Thymus (tissue), 11 donors: Measurements from ENCODE around the gene ANKS1A. TPM values are rescaled to one million over a fixed set of nuclear protein-coding genes. Genes with fewer than 3 reads are reported as not detected.

Experiments used
- DNase-seq, 9 donors: peaks; one replicate each; pipeline ENCODE4 v3.0.0-alpha.2; 2013; ENCODE audit warnings: low spot score in 9 of 9, low read depth in 6 of 9, missing footprints in 1 of 9
- H3K27ac ChIP-seq, 2 donors: one replicate each; pipeline ENCODE4 v1.5.1; 2013; ENCODE audit warnings: control low read depth in 1 of 2, low read depth in 1 of 2, low read length in 1 of 2, mild to moderate bottlenecking in 1 of 2, moderate library complexity in 1 of 2
- H3K27me3 ChIP-seq, 2 donors: one replicate each; pipeline ENCODE4 v1.5.1; 2013; ENCODE audit warnings: low read length in 1 of 2; ENCODE audit not compliant: control insufficient read depth in 2 of 2, insufficient read depth in 1 of 2
- H3K36me3 ChIP-seq, 2 donors: one replicate each; pipeline ENCODE4 v1.5.1; 2013; ENCODE audit warnings: low read length in 1 of 2, mild to moderate bottlenecking in 1 of 2, moderate library complexity in 1 of 2; ENCODE audit not compliant: control insufficient read depth in 2 of 2, insufficient read depth in 2 of 2
- H3K4me1 ChIP-seq, 2 donors: one replicate each; pipeline ENCODE4 v1.5.1; 2013; ENCODE audit warnings: low read length in 2 of 2; ENCODE audit not compliant: control insufficient read depth in 2 of 2, insufficient read depth in 2 of 2
- H3K4me3 ChIP-seq, 2 donors: one replicate each; pipeline ENCODE4 v1.5.1; 2013; ENCODE audit warnings: low read length in 2 of 2, control low read depth in 1 of 2, mild to moderate bottlenecking in 1 of 2
- H3K9me3 ChIP-seq, 2 donors: one replicate each; pipeline ENCODE4 v1.5.1; 2013; ENCODE audit warnings: low read length in 1 of 2, mild to moderate bottlenecking in 1 of 2; ENCODE audit not compliant: control insufficient read depth in 2 of 2, insufficient read depth in 1 of 2
- WGBS: extraction: QIAGEN DNeasy Blood & Tissue Kit; methylation state at CpG from one replicate; pipeline ENCODE4 v1.1.7; 2013; 5-methylcytosine and 5-hydroxymethylcytosine counted together
- polyA plus RNA-seq: library from polyadenylated mRNA; stranded (reverse); fragments of 200-250 nt; gene quantifications from one replicate; pipeline ENCODE4 v1.2.3, GENCODE V29; 2013
- total RNA-seq: library from RNA; stranded (reverse); fragments of 120-200 nt; gene quantifications from one replicate; pipeline ENCODE4 v1.2.4, GENCODE V29; 2013
- donor health status: healthy.

The ANKS1A gene
- total and polyA plus RNA-seq, 2 donors, result 6.9 to 7.7 TPM

GRCh38 chr6:34909320-34909883, 20.3 kb downstream of the ANKS1A start:
- Histone ChIP-seq H3K9me3 (no peaks in the 10 kb centered on the region), H3K27me3 (no peaks in the 10 kb centered on the region), H3K4me1 (peaks cover 0 to 5% of the 10 kb centered on the region in 2 donors), H3K27ac (no peak overlapping the region), H3K36me3 (no peaks in the 10 kb centered on the region), H3K4me3 (no peak overlapping the region)
- DNase-seq, result no peak
- 97% methylated on average over 6 of the region's 6 CpGs for WGBS

GRCh38 chr6:34911822-34912221, 22.8 kb downstream of the ANKS1A start:
- DNase-seq, result no peak
- Histone ChIP-seq H3K9me3 (no peaks in the 10 kb centered on the region), H3K4me1 (peaks cover 0 to 5% of the 10 kb centered on the region in 2 donors), H3K27ac (no peak overlapping the region), H3K4me3 (no peak overlapping the region), H3K36me3 (no peaks in the 10 kb centered on the region), H3K27me3 (no peaks in the 10 kb centered on the region)
- 97% methylated on average over 5 of the region's 5 CpGs for WGBS

- WGBS, result 24% methylated on average over 3 of the region's 3 CpGs
- Histone ChIP-seq H3K36me3 (no peaks in the 10 kb centered on the region), H3K27me3 (no peaks in the 10 kb centered on the region), H3K27ac (no peak overlapping the region), H3K4me1 (peaks cover 5% of the 10 kb centered on the region in 2 donors), H3K9me3 (no peaks in the 10 kb centered on the region), H3K4me3 (no peak overlapping the region)
- peak in 3 of 9 donors; percentile 2 to 39 (median 8) for DNase-seq
Measured at GRCh38 chr6:34912715-34913464, 23.8 kb downstream of the ANKS1A start.

- DNase-seq, result no peak
- H3K4me3 ChIP-seq, result no peak overlapping the region
- no peak overlapping the region for H3K27ac ChIP-seq
- no peaks in the 10 kb centered on the region for H3K36me3 ChIP-seq
- no peaks in the 10 kb centered on the region for H3K9me3 ChIP-seq
- no peaks in the 10 kb centered on the region for H3K27me3 ChIP-seq
- peaks cover 5% of the 10 kb centered on the region in 2 donors for H3K4me1 ChIP-seq
- WGBS, result 99% methylated on average over 4 of the region's 4 CpGs
Measured at GRCh38 chr6:34914358-34914757, 25.3 kb downstream of the ANKS1A start.

GRCh38 chr6:34916348-34916967, 27.4 kb downstream of the ANKS1A start:
- Histone ChIP-seq H3K4me3 (no peak overlapping the region), H3K27ac (no peak overlapping the region), H3K36me3 (no peaks in the 10 kb centered on the region), H3K27me3 (no peaks in the 10 kb centered on the region), H3K4me1 (peaks cover 5% of the 10 kb centered on the region in 2 donors), H3K9me3 (no peaks in the 10 kb centered on the region)
- 98% methylated on average over 4 of the region's 4 CpGs for whole genome bisulfite sequencing
- DNase-seq, result no peak

- Histone ChIP-seq H3K27ac (peak overlapping the region in 1 of 2 donors; percentile 41), H3K9me3 (no peaks in the 10 kb centered on the region), H3K27me3 (no peaks in the 10 kb centered on the region), H3K4me3 (no peak overlapping the region), H3K36me3 (no peaks in the 10 kb centered on the region), H3K4me1 (peaks cover 3 to 5% of the 10 kb centered on the region in 2 donors)
- no peak for DNase-seq
- 97% methylated on average over 6 of the region's 6 CpGs for WGBS
Measured at GRCh38 chr6:34917626-34918285, 28.7 kb downstream of the ANKS1A start.

GRCh38 chr6:34919651-34920050, 30.6 kb downstream of the ANKS1A start:
- WGBS, result 97% methylated on average over 1 of the region's 1 CpG
- no peaks in the 10 kb centered on the region for H3K27me3 ChIP-seq
- no peak overlapping the region for H3K27ac ChIP-seq
- H3K4me1 ChIP-seq, result peaks cover 0 to 5% of the 10 kb centered on the region in 2 donors
- H3K9me3 ChIP-seq, result no peaks in the 10 kb centered on the region
- no peak overlapping the region for H3K4me3 ChIP-seq
- H3K36me3 ChIP-seq, result no peaks in the 10 kb centered on the region
- no peak for DNase-seq

- Histone ChIP-seq H3K36me3 (no peaks in the 10 kb centered on the region), H3K27me3 (no peaks in the 10 kb centered on the region), H3K4me1 (peaks cover 0 to 5% of the 10 kb centered on the region in 2 donors), H3K4me3 (no peak overlapping the region), H3K27ac (no peak overlapping the region), H3K9me3 (no peaks in the 10 kb centered on the region)
- 86% methylated on average over 4 of the region's 4 CpGs for WGBS
- no peak for DNase-seq
Measured at GRCh38 chr6:34920097-34920496, 31.0 kb downstream of the ANKS1A start.

- 87% methylated on average over 3 of the region's 3 CpGs for WGBS
- Histone ChIP-seq H3K9me3 (no peaks in the 10 kb centered on the region), H3K4me1 (peaks cover 0 to 5% of the 10 kb centered on the region in 2 donors), H3K36me3 (no peaks in the 10 kb centered on the region), H3K4me3 (no peak overlapping the region), H3K27ac (no peak overlapping the region), H3K27me3 (no peaks in the 10 kb centered on the region)
- DNase-seq, result no peak
Measured at GRCh38 chr6:34922177-34922663, 33.2 kb downstream of the ANKS1A start.
